ENCODE results near the gene BEAN1. TPM values are rescaled to one million over a fixed set of nuclear protein-coding genes. Genes with fewer than 3 reads are reported as not detected.
A peak's percentile ranks its signal among the peaks of the same experiment; 100 is the strongest.

Gene BEAN1
- total RNA-seq, 4 donors from 2014 or later, result 0.23 to 0.50 TPM; not detected in 2

DNA sequence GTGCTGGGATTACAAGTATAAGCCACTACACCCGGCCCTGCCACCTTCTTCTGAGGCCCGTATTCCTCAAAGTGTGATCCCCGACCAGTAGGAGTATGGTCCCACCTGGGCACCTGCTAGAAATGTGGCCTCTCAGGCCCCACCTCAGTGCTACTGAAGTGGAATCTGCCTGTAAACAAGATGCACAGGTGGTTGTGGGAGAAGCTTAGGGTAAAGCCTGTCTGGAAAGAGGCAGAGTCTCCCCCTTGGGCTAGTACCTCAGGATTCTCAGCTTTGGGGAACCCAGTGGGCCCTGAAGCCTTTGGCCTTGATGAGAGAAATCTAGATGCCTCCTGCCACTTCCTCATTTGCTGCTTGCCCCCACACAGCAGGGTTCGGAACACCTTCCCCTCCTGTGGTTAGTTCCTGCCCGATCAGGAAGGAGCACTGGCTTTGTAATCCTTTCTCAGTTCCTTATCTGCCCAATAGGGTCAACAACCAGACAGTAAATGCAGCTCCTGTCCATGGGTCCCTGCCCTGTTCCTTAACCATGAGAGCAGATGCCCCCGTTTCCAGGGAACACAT is 97.6 kb downstream of the BEAN1 start:
- 71% methylated on average over 6 of the region's 6 CpGs for WGBS
- peak overlapping the region; percentile 2 to 93 (median 48) for H3K27ac ChIP-seq (replicated peaks in 1 of 4)
- peaks cover 26 to 54% (median 49%) of the 10 kb centered on the region in 4 donors for H3K4me1 ChIP-seq
- no peak overlapping the region for H3K4me3 ChIP-seq
- intact Hi-C loops (cut with DNase I), result no loop called here
- no peaks in the 10 kb centered on the region for H3K27me3 ChIP-seq
- peaks cover 19 to 79% (median 58%) of the 10 kb centered on the region in 4 donors for H3K36me3 ChIP-seq
- H3K9me3 ChIP-seq, result no peaks in the 10 kb centered on the region
- TF ChIP-seq POLR2AphosphoS5 (IDR thresholded peaks at IDR 0.05) (no peak), EP300 (IDR thresholded peaks at IDR 0.05) (no peak), POLR2A (IDR thresholded peaks at IDR 0.05; ENCODE audit: low read depth) (no peak)
- TF ChIP-seq, protein P1, sequence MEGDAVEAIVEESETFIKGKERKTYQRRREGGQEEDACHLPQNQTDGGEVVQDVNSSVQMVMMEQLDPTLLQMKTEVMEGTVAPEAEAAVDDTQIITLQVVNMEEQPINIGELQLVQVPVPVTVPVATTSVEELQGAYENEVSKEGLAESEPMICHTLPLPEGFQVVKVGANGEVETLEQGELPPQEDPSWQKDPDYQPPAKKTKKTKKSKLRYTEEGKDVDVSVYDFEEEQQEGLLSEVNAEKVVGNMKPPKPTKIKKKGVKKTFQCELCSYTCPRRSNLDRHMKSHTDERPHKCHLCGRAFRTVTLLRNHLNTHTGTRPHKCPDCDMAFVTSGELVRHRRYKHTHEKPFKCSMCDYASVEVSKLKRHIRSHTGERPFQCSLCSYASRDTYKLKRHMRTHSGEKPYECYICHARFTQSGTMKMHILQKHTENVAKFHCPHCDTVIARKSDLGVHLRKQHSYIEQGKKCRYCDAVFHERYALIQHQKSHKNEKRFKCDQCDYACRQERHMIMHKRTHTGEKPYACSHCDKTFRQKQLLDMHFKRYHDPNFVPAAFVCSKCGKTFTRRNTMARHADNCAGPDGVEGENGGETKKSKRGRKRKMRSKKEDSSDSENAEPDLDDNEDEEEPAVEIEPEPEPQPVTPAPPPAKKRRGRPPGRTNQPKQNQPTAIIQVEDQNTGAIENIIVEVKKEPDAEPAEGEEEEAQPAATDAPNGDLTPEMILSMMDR (IDR thresholded peaks at IDR 0.05), result no peak
- DNase-seq (ENCODE audit: extremely low spot score), result no peak

DNA sequence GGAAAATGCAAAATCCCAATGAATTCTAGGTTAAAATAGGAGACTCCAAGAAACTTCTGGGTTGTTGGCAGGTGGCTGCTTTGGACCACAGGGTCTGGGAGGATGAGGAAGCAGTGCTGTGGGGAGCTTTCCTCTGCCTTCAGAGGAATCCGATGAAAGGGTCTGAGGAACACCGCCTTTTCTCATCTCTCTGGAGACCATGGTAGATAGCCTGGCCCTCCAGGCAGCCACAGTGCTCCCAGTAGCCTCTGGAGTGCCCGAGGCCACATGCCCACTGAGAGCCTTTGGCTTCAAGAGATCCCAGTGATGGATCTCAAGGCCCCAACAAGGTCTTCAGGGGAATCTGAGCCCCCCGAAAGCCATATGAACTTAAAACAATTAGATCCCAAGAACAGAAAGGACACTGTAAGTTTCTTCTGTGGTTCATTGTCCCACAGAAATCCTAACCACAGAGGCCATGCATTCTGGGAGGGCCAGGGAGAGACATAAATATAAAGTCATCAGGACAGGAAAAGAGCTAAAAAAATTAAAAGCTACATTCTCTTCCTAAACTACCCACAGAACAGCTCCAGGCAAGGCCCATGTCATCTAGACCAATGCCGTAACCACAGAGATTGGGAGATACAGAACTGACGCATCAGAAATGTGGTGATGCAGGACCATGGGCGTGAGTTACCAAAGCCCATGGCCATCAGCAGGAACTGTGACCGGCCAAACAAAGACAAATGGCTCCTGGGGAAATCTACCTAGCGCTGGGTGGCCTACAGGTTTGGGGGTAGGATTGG is 98.5 kb downstream of the BEAN1 start:
- peak overlapping the region; percentile 2 to 93 (median 62) for H3K27ac ChIP-seq (replicated peaks in 1 of 4)
- peaks cover 17 to 45% (median 40%) of the 10 kb centered on the region in 4 donors for H3K4me1 ChIP-seq
- TF ChIP-seq POLR2A (IDR thresholded peaks at IDR 0.05; ENCODE audit: low read depth) (no peak), EP300 (IDR thresholded peaks at IDR 0.05) (no peak)
- DNase-seq (ENCODE audit: extremely low spot score), result no peak
- H3K4me3 ChIP-seq, result no peak overlapping the region
- no peaks in the 10 kb centered on the region for H3K27me3 ChIP-seq
- 82% methylated on average over 9 of the region's 9 CpGs for WGBS
- peaks cover 28 to 80% (median 61%) of the 10 kb centered on the region in 4 donors for H3K36me3 ChIP-seq
- intact Hi-C loops (cut with DNase I), result no loop called here
- H3K9me3 ChIP-seq, result no peaks in the 10 kb centered on the region

DNA sequence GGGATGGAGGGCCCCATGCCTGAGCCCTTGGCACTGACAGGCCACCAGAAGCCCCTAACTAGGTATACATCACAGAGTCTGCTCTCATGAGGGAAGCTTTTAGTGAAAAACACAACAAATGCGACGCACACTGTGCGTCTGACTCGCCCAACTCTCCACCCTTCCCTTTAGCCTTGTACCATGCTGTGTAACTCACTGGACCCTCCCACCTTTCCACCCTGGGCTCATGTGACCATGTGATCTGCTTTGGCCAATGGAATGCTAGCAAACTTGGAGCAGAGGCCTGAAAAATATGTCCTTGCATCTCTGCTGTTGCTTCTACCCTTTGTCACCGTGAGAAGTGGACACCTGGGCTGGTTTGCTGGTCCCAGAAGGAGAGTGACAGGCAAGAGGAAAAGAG is 101.2 kb downstream of the BEAN1 start:
- H3K27ac ChIP-seq (replicated peaks in 1 of 4), result no peak overlapping the region
- TF ChIP-seq EP300 (IDR thresholded peaks at IDR 0.05), result no peak
- TF ChIP-seq, protein P1 (IDR thresholded peaks at IDR 0.05), result no peak
- 100% methylated on average over 5 of the region's 5 CpGs for WGBS
- H3K4me1 ChIP-seq, result peaks cover 0 to 18% (median 13%) of the 10 kb centered on the region in 4 donors
- DNase-seq (ENCODE audit: extremely low spot score), result no peak
- no peaks in the 10 kb centered on the region for H3K27me3 ChIP-seq
- no peak overlapping the region for H3K4me3 ChIP-seq
- no peaks in the 10 kb centered on the region for H3K9me3 ChIP-seq
- intact Hi-C loops (cut with DNase I), result no loop called here
- peaks cover 48 to 98% (median 80%) of the 10 kb centered on the region in 4 donors for H3K36me3 ChIP-seq

DNA sequence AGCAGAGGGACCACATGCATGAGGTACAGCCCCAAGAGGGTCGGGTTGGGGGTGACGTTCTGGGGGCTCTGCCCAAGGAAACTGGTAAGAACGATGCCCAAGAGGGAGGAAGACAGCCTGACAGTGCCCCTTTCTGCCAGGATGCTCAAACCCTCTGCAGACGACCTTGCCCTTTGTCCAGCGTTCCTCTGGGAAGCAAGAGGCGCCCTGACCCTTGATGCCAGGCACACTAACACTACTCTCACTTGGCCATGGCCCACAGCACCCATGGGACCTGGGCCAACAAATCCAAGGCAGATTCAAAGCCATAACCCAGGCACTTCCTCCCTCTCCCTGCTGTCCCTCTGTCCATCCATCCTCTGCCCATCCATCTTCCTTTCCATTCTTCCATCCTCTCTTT is 102.4 kb downstream of the BEAN1 start:
- WGBS, result 89% methylated on average over 6 of the region's 6 CpGs

More for the DNA sequence above, 102.4 kb downstream of the BEAN1 start:
- Histone ChIP-seq H3K27me3 (no peaks in the 10 kb centered on the region), H3K36me3 (peaks cover 53 to 100% (median 80%) of the 10 kb centered on the region in 4 donors), H3K27ac (replicated peaks in 1 of 4) (no peak overlapping the region), H3K9me3 (no peaks in the 10 kb centered on the region), H3K4me3 (no peak overlapping the region), H3K4me1 (peaks cover 0 to 6% (median 5%) of the 10 kb centered on the region in 4 donors)
- intact Hi-C loops (cut with DNase I), result no loop called here
- TF ChIP-seq EP300 (IDR thresholded peaks at IDR 0.05), result no peak
- no peak for TF ChIP-seq POLR2AphosphoS5 (IDR thresholded peaks at IDR 0.05)
- TF ChIP-seq, protein P1 (IDR thresholded peaks at IDR 0.05), result no peak
- no peak for TF ChIP-seq POLR2A (IDR thresholded peaks at IDR 0.05; ENCODE audit: low read depth)
- DNase-seq (ENCODE audit: extremely low spot score), result no peak

Other genes starting within 250 kb of the BEAN1 start
- 10 to 100 TPM; 19.5 to 63.1 (median 50.6) TPM for gene CDH5, start 60.6 kb upstream of the BEAN1 start, total RNA-seq
- gene TK2, start 122.8 kb downstream of the BEAN1 start, total RNA-seq, result 10 to 100 TPM; 26.3 to 35.2 (median 30.0) TPM
- gene CKLF, start 125.3 kb downstream of the BEAN1 start, total RNA-seq, result 10 to 100 TPM; 18.1 to 28.2 (median 24.2) TPM
- 1 to 10 TPM in 3 of 4 donors, not detected in 1; 1.4 to 2.0 (median 1.7) TPM for gene CMTM1, start 139.1 kb downstream of the BEAN1 start, total RNA-seq
- 1 to 10 TPM in 1 of 4 donors, not detected in 3; 1.8 TPM for gene CMTM2, start 152.2 kb downstream of the BEAN1 start, total RNA-seq
- 10 to 100 TPM; 13.7 to 24.5 (median 17.3) TPM for gene CMTM3, start 177.4 kb downstream of the BEAN1 start, total RNA-seq